ENCODE data around the gene CGNL1.

- TF ChIP-seq CTCF (IDR thresholded peaks at IDR 0.05) (no peak), POLR2A (IDR thresholded peaks at IDR 0.05) (no peak)
These were observed 47.4 kb upstream of the CGNL1 start for GRCh38 chr15:57328897-57329296.

All from lower leg skin (tissue), 3 donors.